MM.1S (cell line): ENCODE data around the gene ZP1.

Experiments
- DNase-seq: peaks from one replicate; pipeline ENCODE4 v3.0.0-alpha.2; 2015
- H2AFZ ChIP-seq: fragments of 300-600 bp; sonication (generic); 2 replicates; pipeline ENCODE4 v1.6.0; 2016; ENCODE audit warnings: antibody characterized with exemption, low read length
- H3F3A ChIP-seq: fragments of 300-600 bp; sonication (generic); 2 replicates; pipeline ENCODE4 v1.6.1; 2016; ENCODE audit warnings: mild to moderate bottlenecking, antibody characterized with exemption, low read length, moderate library complexity, mixed read lengths; ENCODE audit not compliant: insufficient read depth
- H3K27ac ChIP-seq: fragments of 300-600 bp; sonication (generic); 2 replicates; pipeline ENCODE4 v1.5.1; 2016; ENCODE audit warnings: mild to moderate bottlenecking, low read length
- H3K27me3 ChIP-seq: fragments of 300-600 bp; sonication (generic); replicated peaks from 2 replicates; pipeline ENCODE4 v1.6.0; 2016; ENCODE audit warnings: low read length; ENCODE audit not compliant: insufficient read depth
- H3K36me3 ChIP-seq: fragments of 300-600 bp; sonication (generic); replicated peaks from 2 replicates; pipeline ENCODE4 v1.6.1; 2016; ENCODE audit warnings: mild to moderate bottlenecking, low read length, mixed read lengths; ENCODE audit not compliant: insufficient read depth
- H3K4me1 ChIP-seq: fragments of 300-600 bp; sonication (generic); 2 replicates; pipeline ENCODE4 v1.6.1; 2016; ENCODE audit warnings: low read length, mixed read lengths
- H3K4me2 ChIP-seq: fragments of 300-600 bp; sonication (generic); 2 replicates; pipeline ENCODE4 v1.6.0; 2016; ENCODE audit warnings: low read depth, low read length
- H3K4me3 ChIP-seq: fragments of 300-600 bp; sonication (generic); 2 replicates; pipeline ENCODE4 v1.5.1; 2016; ENCODE audit warnings: low read length, mixed read lengths
- H3K79me2 ChIP-seq: fragments of 300-600 bp; sonication (generic); 2 replicates; pipeline ENCODE4 v1.6.1; 2016; ENCODE audit warnings: mixed run types, low read length, mixed read lengths
- H3K9ac ChIP-seq: fragments of 300-600 bp; sonication (generic); 2 replicates; pipeline ENCODE4 v1.6.1; 2016; ENCODE audit warnings: low read length, mixed read lengths
- H3K9me2 ChIP-seq: fragments of 300-600 bp; sonication (generic); replicated peaks from 2 replicates; pipeline ENCODE4 v1.6.1; 2016; ENCODE audit warnings: mild to moderate bottlenecking, low read length, mixed read lengths; ENCODE audit not compliant: insufficient read depth
- H3K9me3 ChIP-seq: fragments of 300-600 bp; sonication (generic); replicated peaks from 2 replicates; pipeline ENCODE4 v1.6.1; 2016; ENCODE audit warnings: mild to moderate bottlenecking, low read length, mixed read lengths; ENCODE audit not compliant: insufficient read depth
- H4K20me1 ChIP-seq: fragments of 300-600 bp; sonication (generic); 2 replicates; pipeline ENCODE4 v1.6.1; 2016; ENCODE audit warnings: mild to moderate bottlenecking, low read length, moderate library complexity, mixed read lengths; ENCODE audit not compliant: insufficient read depth
- CTCF ChIP-seq: fragments of 300-600 bp; sonication (generic); IDR thresholded peaks from 2 replicates; pipeline ENCODE4 v1.5.1; 2016; ENCODE audit warnings: antibody characterized with exemption, low read length, mixed read lengths
- EZH2 ChIP-seq: fragments of 300-600 bp; sonication (generic); optimal IDR thresholded peaks from 2 replicates; pipeline ENCODE3; 2017; ENCODE audit warnings: low read depth, mild to moderate bottlenecking, antibody characterized with exemption, low read length, mixed read lengths
- EZH2phosphoT487 ChIP-seq: fragments of 300-600 bp; sonication (generic); IDR thresholded peaks from 2 replicates; pipeline ENCODE4 v1.6.1; 2018; ENCODE audit warnings: antibody characterized with exemption, low read length

ZP1 gene

GRCh38 chr11:60919956-60920355 lies 52.6 kb downstream of the ZP1 start:
- Histone ChIP-seq H2AFZ (no peak overlapping the region), H3K9me2 (no peaks in the 10 kb centered on the region), H3K4me1 (peaks cover 25% of the 10 kb centered on the region), H3K4me3 (no peak overlapping the region), H4K20me1 (peaks cover 45% of the 10 kb centered on the region), H3K4me2 (no peak overlapping the region), H3K36me3 (peaks cover 11% of the 10 kb centered on the region), H3K9me3 (no peaks in the 10 kb centered on the region), H3K79me2 (peaks cover 59% of the 10 kb centered on the region), H3K27ac (no peak overlapping the region), H3K27me3 (peaks cover 9% of the 10 kb centered on the region), H3F3A (peaks cover 23% of the 10 kb centered on the region), H3K9ac (no peak overlapping the region)
- TF ChIP-seq EZH2 (no peak), EZH2phosphoT487 (no peak), CTCF (no peak)
- no peak for DNase-seq

GRCh38 chr11:60921259-60921658 lies 53.9 kb downstream of the ZP1 start:
- Histone ChIP-seq H3K27ac (no peak overlapping the region), H4K20me1 (peaks cover 40% of the 10 kb centered on the region), H2AFZ (no peak overlapping the region), H3K4me1 (peaks cover 18% of the 10 kb centered on the region), H3K79me2 (peaks cover 46% of the 10 kb centered on the region), H3K9ac (no peak overlapping the region), H3K9me2 (no peaks in the 10 kb centered on the region), H3F3A (peaks cover 17% of the 10 kb centered on the region; the same call in 1 of the 2 replicates), H3K4me2 (no peak overlapping the region), H3K4me3 (no peak overlapping the region), H3K27me3 (peaks cover 19% of the 10 kb centered on the region), H3K9me3 (no peaks in the 10 kb centered on the region), H3K36me3 (peaks cover 11% of the 10 kb centered on the region)
- no peak for DNase-seq
- TF ChIP-seq EZH2phosphoT487, result no peak

- Histone ChIP-seq H3K4me2 (no peak overlapping the region), H2AFZ (no peak overlapping the region), H3K4me1 (peaks cover 12% of the 10 kb centered on the region; the same call in 1 of the 2 replicates), H3K79me2 (peaks cover 40% of the 10 kb centered on the region), H4K20me1 (peaks cover 34% of the 10 kb centered on the region), H3K27me3 (peaks cover 22% of the 10 kb centered on the region), H3K4me3 (no peak overlapping the region), H3K9ac (no peak overlapping the region), H3K9me3 (no peaks in the 10 kb centered on the region), H3K27ac (no peak overlapping the region), H3K36me3 (peaks cover 11% of the 10 kb centered on the region), H3K9me2 (no peaks in the 10 kb centered on the region), H3F3A (peaks cover 17% of the 10 kb centered on the region; the same call in 1 of the 2 replicates)
- TF ChIP-seq EZH2phosphoT487 (no peak), CTCF (no peak), EZH2 (no peak)
- DNase-seq, result no peak
Measured at GRCh38 chr11:60921777-60922335, 54.5 kb downstream of the ZP1 start.

- peaks cover 29% of the 10 kb centered on the region for H3K79me2 ChIP-seq
- peaks cover 27% of the 10 kb centered on the region for H4K20me1 ChIP-seq
- H3F3A ChIP-seq, result peaks cover 17% of the 10 kb centered on the region; the same call in 1 of the 2 replicates
- no peak overlapping the region for H3K27ac ChIP-seq
- H3K4me2 ChIP-seq, result no peak overlapping the region
- no peak for DNase-seq
- H3K9ac ChIP-seq, result no peak overlapping the region
- TF ChIP-seq EZH2 (no peak), EZH2phosphoT487 (no peak), CTCF (no peak)
- H2AFZ ChIP-seq, result no peak overlapping the region
- no peaks in the 10 kb centered on the region for H3K9me2 ChIP-seq
- H3K36me3 ChIP-seq, result peaks cover 11% of the 10 kb centered on the region
- H3K4me3 ChIP-seq, result no peak overlapping the region
- H3K9me3 ChIP-seq, result no peaks in the 10 kb centered on the region
- peaks cover 22% of the 10 kb centered on the region for H3K27me3 ChIP-seq
- H3K4me1 ChIP-seq, result peaks cover 9% of the 10 kb centered on the region; the same call in 1 of the 2 replicates
Measured at GRCh38 chr11:60922906-60923305, 55.6 kb downstream of the ZP1 start.
